GM21390 (cell line): ENCODE results near the gene ITGB8.
A peak's percentile ranks its signal among the peaks of the same experiment; 100 is the strongest.
"Not testable (repeated sequence)": the region's sequence is repeated elsewhere in the genome, so short reads cannot be mapped to it uniquely, and the experiment has no call there.

Experiments used
- ATAC-seq: cut with Tn5 transposase; IDR thresholded peaks from one replicate; pipeline ENCODE4 v1.9.1; 2021; ENCODE audit not compliant: unreplicated experiment

The ITGB8 gene

DNA sequence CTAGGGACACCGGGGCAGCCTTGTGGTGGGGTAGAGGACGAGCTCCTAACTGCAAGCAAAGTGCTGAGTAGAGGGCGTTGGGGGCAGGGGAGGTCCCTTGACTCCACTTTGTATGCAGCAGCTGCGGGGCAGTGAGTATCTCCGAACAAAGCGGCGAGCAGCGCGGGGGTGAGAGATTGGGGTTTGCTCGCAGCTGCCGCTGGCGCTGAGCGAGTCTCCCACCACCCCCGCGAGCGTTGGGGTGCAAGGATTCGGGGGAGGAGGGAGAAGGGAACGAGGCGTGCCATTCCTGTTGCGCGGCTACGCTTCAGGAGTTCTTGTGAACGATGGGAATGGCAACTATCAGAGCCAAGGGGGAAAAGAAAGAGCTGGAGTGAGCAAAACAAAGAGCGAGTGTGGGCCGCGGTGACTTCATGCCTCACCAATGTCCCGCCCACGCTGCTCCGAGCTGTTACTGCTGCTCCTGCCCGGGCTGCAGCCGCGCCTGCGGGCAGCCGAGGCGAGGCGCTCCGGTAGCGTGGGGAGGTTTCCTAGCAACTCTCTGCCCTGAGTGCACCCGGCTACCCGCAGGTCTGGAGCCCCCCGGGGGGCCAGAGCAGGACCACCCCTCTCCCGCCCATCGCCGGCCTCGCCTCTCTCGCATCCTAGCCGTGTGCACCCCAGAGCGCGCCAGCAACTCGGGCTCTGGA, at the start of gene ITGB8:
TSS of gene ITGB8 (plus strand) at position 662 of the 689 bp plus-strand sequence. CDS start 907 bp downstream, outside the sequence.
- ATAC-seq: peak; percentile 58

DNA sequence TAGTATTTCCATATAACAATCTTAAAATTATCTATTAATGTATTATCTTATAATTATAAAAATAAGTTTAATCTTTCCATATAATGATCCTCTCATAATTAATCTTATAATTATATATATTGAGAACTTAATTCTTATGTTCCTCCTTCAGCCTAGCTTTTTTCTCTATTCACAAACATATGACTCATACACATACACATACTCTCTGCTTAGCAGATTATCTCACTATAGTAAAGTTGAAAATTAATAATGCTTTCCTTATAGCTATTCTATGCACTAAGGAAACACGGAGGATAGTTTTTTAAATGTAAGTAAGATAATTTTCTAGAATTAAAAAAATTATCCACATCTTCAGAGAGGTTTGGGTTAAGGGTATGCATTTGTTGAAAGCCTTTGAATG, 47.7 kb upstream of the ITGB8 start:
- no peak for ATAC-seq

DNA sequence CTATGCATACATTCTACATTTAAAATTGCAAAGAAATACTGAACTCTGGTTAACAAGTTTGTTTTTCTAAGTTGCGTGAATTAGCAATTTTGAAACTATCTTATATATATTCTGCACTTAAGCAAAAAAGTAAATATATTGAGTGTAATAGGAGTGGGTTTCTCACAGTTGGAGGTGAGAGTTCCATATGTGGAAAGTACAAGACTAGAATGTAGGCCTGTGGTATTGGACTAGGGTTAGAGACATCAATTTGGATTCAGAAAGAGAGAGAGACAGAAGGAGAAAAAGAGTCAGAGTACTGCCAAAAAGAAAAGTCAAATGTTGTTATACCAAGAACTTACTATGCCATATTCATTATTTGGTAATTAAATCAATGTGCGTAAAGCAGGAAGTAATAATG, 47.3 kb upstream of the ITGB8 start:
- no peak for ATAC-seq

DNA sequence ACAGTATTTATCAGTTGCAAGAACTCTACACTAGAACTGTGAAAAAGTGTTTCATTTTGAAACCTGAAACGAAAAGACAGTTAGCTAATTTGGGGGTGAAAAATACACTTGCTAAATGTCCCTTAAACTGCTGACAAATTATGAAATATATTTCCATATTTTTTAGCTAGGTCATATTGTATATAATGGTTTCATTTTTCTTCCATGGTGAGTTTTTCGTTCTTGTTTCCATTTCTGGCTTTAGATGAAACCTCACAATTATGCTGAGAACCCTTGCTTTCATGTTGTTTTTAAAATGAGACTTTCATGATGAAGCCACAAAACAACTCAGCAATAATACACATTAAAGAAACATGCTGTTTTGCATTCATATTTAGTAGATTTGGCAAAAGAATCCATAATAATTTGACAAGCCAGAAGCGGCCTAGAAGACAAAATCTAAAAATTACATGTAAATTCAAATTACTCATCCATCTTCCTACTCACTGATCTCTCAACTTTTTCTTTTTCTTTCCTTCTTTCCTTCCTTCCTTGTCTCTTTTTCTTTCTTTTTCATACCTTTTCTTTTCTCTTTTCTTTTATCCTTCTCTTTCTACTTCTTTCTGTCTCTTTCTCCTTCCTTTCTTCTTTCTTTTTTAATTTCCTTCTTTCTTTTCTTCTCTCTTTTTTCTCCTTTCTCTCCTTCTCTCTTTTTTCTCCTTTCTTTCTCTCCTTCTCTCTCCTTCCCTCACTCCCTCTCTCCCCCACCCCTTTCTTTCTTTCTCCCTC, 46.5 kb upstream of the ITGB8 start:
- ATAC-seq: peak; percentile 63

DNA sequence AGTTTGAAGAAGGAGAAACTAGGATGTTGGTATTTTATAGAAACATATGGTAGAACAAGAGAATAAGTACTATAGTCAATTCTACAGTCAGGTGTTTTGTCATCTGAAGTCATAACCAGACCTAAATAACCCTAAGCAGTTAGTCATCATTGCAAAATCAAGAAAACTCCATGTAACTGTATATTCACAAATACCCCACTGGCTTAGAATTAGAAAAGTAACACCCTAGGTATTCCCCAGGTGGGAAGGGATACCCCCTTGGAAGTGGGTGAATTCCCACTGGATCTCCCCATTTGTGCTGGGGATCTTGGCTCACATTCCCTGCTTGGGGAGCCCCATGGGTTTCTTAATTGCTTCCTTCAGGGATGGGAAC, 45.9 kb upstream of the ITGB8 start:
- no peak for ATAC-seq

- no peak for ATAC-seq
These were observed 43.4 kb upstream of the ITGB8 start for GRCh38 chr7:20287317-20287716.

DNA sequence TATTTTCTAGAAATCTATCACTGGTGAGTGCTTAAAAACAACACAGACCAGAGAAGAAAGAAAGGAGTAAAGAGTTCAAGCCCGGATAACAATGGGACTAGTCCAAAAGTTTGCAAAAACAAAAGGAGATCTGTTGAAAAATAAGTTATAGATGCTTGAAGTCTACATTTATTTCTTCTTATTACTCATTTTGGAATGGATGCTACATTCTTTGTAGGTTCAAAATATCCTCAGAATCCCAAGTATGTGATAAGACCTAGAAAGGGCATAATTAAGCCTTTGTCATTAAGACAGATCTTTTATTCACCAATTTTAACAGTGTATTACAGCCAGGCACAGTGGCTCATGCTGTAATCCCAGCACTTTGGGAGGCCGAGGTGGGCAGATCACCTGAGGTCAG, 42.7 kb upstream of the ITGB8 start:
- no peak for ATAC-seq

DNA sequence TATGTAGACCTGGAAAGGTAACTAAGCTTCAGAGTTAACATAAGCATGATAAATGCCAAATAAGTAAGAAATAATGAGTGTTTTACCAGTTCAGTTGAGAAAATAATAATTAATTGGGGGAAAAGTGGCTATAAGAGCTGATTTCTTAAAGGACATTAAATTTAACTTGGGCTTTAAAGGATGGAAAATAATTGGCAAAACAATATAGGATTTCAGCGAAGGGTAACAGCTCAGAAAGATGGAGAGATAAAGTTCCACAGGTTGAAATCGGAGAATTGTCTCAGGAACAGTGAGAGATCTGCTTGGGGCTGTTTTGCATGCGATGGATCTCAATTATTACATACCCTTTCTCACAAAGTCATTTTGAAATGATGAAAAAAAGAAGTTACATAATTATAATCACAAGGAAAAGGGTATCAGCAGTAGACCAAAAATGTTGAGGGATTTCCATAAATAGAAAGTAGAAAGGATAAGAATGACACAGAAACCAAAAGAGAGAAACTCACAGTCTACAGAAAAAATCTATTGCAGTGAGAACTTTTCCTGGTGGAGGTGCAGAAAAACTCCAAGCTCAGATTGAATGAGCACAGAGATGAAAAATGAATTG, 40.1 kb upstream of the ITGB8 start:
- ATAC-seq: no peak

- no peak for ATAC-seq
These were observed 37.4 kb upstream of the ITGB8 start for GRCh38 chr7:20293336-20293735.

DNA sequence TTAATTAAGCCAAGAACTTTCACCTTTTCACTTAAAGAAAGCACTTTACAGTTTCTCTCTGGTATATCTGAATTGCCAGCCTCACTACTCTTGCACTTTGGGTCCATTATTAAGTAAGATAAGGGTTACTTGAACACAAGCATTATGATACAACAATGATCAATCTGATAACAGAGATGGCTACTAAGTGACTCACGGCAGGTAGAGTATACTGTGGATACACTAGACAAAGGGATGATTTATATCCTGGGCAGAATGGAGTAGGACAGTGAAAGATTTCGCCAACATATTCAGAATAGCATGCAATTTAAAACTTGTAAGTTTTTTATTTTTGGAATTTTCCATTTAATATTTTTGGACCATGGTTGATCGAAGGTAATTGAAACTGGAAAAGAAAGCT, 34.3 kb upstream of the ITGB8 start:
- ATAC-seq: no peak

- no peak for ATAC-seq
These were observed 33.8 kb upstream of the ITGB8 start for GRCh38 chr7:20296901-20297300.

DNA sequence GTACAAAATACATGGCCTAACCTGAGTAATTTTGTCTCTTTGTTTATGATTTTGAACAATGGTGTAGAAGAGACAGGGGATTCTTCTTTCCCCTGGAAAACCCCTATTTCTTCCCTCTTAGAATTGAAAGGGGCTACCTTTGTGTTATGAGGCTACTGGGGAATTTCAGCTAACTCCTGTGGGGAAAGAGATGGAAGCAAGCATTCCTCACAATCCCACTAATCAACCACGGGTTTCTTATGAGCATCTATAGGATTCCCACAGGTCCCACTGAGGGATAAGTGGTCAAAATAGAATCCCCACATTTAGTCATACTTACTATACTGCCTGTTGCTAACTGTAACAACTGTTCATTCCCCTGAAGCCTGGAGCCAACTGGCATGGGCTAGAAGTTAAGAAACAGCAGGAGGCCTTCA, 32.2 kb upstream of the ITGB8 start:
- ATAC-seq: no peak

GRCh38 chr7:20299145-20299544, 31.6 kb upstream of the ITGB8 start:
- ATAC-seq: no peak

- ATAC-seq: peak; percentile 67
These were observed 30.9 kb upstream of the ITGB8 start for GRCh38 chr7:20299647-20300312.

DNA sequence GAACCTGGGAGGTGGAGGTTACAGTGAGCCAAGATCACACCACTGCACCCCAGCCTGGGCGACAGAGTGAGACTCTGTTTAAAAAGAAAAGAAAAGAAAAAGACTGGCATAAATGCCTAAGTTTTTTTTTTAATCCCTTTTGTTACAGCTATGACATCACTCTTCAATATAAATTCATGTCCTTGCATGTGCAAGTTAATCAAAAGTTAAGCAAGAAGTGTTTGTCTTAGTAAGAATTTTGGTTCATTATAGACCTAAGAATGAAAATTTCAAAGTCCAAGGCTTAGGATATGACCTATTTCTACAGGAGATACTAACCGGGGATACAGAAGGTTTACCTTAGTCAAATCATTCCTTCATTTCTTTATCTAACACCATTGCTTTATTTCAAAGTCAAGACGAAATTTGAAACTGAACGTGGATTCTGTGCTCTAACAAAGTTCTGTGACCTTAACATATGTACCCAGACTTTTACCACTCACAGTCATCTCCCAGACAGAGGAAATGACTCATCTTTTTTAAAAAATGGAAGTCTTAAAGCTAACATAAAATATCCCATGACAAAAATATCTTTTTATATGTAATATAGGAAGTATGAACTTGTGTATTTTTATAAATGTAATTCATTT, 29.3 kb upstream of the ITGB8 start:
- ATAC-seq: peak; percentile 35

DNA sequence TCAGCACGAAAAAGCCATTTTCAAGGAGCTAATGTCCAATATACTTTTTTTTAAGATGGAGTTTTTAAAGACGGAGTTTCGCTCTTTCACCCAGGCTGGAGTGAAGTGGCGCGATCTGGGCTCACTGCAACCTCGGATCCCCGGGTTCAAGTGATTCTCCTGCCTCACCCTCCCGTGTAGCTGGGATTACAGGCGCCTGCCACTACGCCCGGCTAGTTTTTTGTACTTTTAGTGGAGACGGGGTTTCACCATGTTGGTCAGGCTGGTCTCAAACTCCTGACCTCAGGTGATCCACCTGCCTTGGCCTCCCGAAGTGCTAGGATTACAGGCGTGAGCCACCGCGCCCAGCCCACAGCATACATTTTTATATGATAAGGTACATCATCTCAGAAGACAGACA, 28.4 kb upstream of the ITGB8 start:
- not testable (repeated sequence) for ATAC-seq

DNA sequence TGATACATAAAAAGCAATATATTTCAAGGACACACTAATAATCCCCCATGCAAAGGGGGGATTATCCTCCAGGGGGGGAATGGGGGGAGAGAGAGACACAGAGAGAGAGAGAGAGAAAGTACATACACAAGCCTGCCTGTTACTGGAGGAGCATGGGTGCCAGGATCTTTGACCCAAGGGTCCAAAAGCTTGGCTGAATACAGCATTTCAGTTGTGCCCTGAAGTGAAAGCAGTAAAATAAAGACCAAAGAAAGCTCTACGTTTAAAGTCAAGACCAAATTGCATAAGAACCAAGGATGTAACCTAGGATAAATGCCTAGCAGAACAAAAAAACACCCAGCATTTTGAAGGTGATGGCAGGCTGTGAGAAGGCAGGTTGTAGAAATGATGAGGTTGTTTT, 27.8 kb upstream of the ITGB8 start:
- no peak for ATAC-seq

DNA sequence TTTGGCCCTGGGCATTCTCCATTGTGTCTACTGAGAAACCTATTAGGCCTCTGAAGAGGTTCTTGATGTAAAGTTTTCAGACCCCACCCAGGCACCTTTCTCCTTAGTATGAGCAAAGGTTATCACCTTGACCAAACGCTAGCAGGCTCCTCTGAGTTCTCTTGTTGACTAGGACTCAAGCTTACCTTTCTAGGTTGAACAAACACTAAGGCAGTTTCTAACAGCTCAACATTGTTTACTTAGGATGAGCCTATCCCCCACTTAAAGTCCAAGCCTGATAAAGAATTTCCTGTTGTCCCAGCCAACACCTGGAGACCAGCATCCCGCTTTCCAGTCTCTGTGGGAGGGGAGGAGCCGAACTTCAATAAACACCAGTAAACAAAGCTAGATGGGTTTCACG, 26.3 kb upstream of the ITGB8 start:
- no peak for ATAC-seq

DNA sequence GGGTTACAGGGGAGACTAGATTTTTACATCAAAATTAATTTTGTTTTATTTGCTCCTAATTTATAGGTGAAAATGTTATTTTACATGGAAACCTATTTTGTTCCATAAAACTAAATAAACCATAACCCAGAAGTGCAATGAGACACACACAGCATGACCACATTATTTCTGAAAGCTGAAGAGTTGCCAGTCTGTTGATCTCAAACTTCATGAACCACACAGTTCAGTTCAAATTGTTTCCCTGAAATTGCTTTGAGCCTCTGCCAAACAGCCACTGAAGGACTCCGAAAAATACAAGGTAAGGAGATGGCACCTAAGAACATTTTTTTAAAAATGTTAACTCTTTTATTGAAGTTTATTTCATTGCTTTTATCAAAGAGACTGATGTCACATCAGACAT, 25.0 kb upstream of the ITGB8 start:
- no peak for ATAC-seq

GRCh38 chr7:20306180-20306946, 24.3 kb upstream of the ITGB8 start:
- ATAC-seq: no peak
